HL-60 (cell line): ENCODE measurements around the gene KCNG4.

Experiments
- DNase-seq, 2 experiments: peaks; one replicate each; pipeline ENCODE4 v3.0.0-alpha.2; 2010 to 2020; ENCODE audit warnings: low read depth in 1 of 2, low spot score in 1 of 2
- H3K27ac ChIP-seq: fragments of 250-450 bp; sonication (Bioruptor Pico); replicated peaks from 2 replicates; pipeline ENCODE4 v1.5.1; 2020; ENCODE audit warnings: mild to moderate bottlenecking, moderate library complexity
- H3K27me3 ChIP-seq: fragments of 250-450 bp; sonication (Bioruptor Pico); 2 replicates; pipeline ENCODE4 v1.5.1; 2021; ENCODE audit warnings: mild to moderate bottlenecking, moderate library complexity; ENCODE audit not compliant: insufficient read depth, poor library complexity, severe bottlenecking
- H3K4me3 ChIP-seq: replicated peaks from 2 replicates; pipeline ENCODE4 v1.5.1; 2011; ENCODE audit warnings: mild to moderate bottlenecking, control low read depth, low read length; ENCODE audit not compliant: insufficient read depth
- CTCF ChIP-seq: IDR thresholded peaks from one replicate; pipeline ENCODE4 v1.5.1; 2011; ENCODE audit warnings: low read length, control low read depth, inconsistent platforms; ENCODE audit not compliant: insufficient read depth
- GABPA ChIP-seq: IDR thresholded peaks from 2 replicates; pipeline ENCODE4 v1.6.1; 2012; ENCODE audit warnings: low read depth
- POLR2AphosphoS5 ChIP-seq: IDR thresholded peaks from 2 replicates; pipeline ENCODE4 v1.6.1; 2012; ENCODE audit warnings: low read depth
- REST ChIP-seq: IDR thresholded peaks from 2 replicates; pipeline ENCODE4 v1.6.1; 2012; ENCODE audit warnings: low read depth; ENCODE audit not compliant: insufficient replicate concordance
- SPI1 ChIP-seq: IDR thresholded peaks from 2 replicates; pipeline ENCODE4 v1.6.1; 2012; ENCODE audit warnings: low read depth, mild to moderate bottlenecking, borderline replicate concordance

Gene KCNG4

GRCh38 chr16:84271037-84271436, 31.2 kb upstream of the KCNG4 start:
- TF ChIP-seq REST (no peak), SPI1 (no peak), POLR2AphosphoS5 (no peak)
- H3K27me3 ChIP-seq, result no peaks in the 10 kb centered on the region
- DNase-seq, result no peak
- H3K27ac ChIP-seq, result no peak overlapping the region
- H3K4me3 ChIP-seq, result no peak overlapping the region

GRCh38 chr16:84270531-84270930, 30.7 kb upstream of the KCNG4 start:
- no peak for DNase-seq
- Histone ChIP-seq H3K4me3 (no peak overlapping the region), H3K27me3 (no peaks in the 10 kb centered on the region), H3K27ac (no peak overlapping the region)
- TF ChIP-seq REST (no peak), SPI1 (no peak), GABPA (no peak)

- no peaks in the 10 kb centered on the region for H3K27me3 ChIP-seq
- no peak for DNase-seq
- H3K4me3 ChIP-seq, result no peak overlapping the region
- TF ChIP-seq REST (no peak), CTCF (no peak), GABPA (no peak), POLR2AphosphoS5 (no peak), SPI1 (no peak)
- H3K27ac ChIP-seq, result no peak overlapping the region
Observed at GRCh38 chr16:84270071-84270470, 30.3 kb upstream of the KCNG4 start.

- Histone ChIP-seq H3K27ac (no peak overlapping the region), H3K27me3 (no peaks in the 10 kb centered on the region), H3K4me3 (no peak overlapping the region)
- no peak for DNase-seq
- TF ChIP-seq SPI1 (no peak), GABPA (no peak), CTCF (no peak), REST (no peak), POLR2AphosphoS5 (no peak)
Observed at GRCh38 chr16:84268291-84269040, 28.7 kb upstream of the KCNG4 start.
